Right lobe of liver (tissue), 4 donors: ENCODE results near the gene UFD1.

ENCODE experiments used
- POLR2A ChIP-seq: fragments of 450-650 bp; IDR thresholded peaks from one replicate; pipeline ENCODE4 v1.6.1; 2017; ENCODE audit warnings: antibody characterized with exemption, mild to moderate bottlenecking
- TF ChIP-seq, protein P1 (sequence below), 4 donors: fragments of 200-600 bp in 3 of 4; fragments of 450-650 bp in 1 of 4; IDR thresholded peaks; one replicate each; pipeline versions ENCODE4 v1.5.1 to v1.8.0; 2016 to 2022; ENCODE audit warnings: antibody characterized with exemption in 4 of 4, mild to moderate bottlenecking in 2 of 4
- donor health status: DM: no; HTN: no; CAD: no.
- donor health status: DM: no; HTN: no; CAD: no.
- donor health status: DM: no; HTN: yes; CAD: no.

DNA sequence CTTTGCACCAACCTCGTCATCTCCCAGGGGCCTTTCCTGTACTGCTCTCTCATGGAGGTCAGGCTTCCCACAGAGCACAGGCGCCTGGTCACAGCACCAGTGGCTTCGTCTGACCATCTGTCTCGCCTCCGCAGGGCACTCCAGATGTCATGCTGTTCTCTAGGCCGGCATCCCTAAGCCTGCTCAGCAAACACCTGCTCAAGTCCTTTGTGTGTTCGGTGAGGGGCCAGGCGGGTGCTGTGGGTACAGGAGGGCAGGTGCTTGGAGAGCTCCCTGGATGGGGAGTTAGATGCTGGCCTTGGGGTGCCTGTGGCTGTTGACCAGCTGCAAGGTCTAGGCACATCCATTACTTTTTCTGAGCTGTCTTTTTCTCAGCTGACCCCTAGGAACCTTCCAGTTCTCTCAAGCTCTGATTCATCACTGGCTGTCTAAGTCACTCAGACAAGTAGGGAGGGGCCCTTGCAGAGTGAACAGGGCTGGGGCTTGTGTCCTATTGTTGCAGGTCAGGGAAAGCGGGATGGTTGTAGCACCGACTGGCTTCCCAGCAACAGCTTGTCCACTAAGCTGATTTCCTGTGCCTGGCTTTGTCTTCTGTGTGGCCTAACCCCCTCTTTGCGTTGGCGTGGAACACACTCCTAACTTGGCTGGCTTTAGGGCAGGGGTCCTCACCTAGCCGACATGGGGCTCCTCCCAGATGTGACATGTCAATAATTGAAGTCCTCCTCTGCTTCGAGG is 36.0 kb upstream of the UFD1 start:
- TF ChIP-seq, protein P1, sequence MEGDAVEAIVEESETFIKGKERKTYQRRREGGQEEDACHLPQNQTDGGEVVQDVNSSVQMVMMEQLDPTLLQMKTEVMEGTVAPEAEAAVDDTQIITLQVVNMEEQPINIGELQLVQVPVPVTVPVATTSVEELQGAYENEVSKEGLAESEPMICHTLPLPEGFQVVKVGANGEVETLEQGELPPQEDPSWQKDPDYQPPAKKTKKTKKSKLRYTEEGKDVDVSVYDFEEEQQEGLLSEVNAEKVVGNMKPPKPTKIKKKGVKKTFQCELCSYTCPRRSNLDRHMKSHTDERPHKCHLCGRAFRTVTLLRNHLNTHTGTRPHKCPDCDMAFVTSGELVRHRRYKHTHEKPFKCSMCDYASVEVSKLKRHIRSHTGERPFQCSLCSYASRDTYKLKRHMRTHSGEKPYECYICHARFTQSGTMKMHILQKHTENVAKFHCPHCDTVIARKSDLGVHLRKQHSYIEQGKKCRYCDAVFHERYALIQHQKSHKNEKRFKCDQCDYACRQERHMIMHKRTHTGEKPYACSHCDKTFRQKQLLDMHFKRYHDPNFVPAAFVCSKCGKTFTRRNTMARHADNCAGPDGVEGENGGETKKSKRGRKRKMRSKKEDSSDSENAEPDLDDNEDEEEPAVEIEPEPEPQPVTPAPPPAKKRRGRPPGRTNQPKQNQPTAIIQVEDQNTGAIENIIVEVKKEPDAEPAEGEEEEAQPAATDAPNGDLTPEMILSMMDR (IDR thresholded peaks at IDR 0.05): no peak
- TF ChIP-seq POLR2A: no peak
